GM18907 (cell line): ENCODE results near the gene SMIM15.

Experiments
- ATAC-seq: cut with Tn5 transposase; IDR thresholded peaks from one replicate; pipeline ENCODE4 v1.9.1; 2021; ENCODE audit warnings: mild to moderate bottlenecking, moderate library complexity; ENCODE audit not compliant: unreplicated experiment

Gene SMIM15

GRCh38 chr5:61160497-61160896 lies 1.8 kb downstream of the SMIM15 start:
- ATAC-seq = no peak

DNA sequence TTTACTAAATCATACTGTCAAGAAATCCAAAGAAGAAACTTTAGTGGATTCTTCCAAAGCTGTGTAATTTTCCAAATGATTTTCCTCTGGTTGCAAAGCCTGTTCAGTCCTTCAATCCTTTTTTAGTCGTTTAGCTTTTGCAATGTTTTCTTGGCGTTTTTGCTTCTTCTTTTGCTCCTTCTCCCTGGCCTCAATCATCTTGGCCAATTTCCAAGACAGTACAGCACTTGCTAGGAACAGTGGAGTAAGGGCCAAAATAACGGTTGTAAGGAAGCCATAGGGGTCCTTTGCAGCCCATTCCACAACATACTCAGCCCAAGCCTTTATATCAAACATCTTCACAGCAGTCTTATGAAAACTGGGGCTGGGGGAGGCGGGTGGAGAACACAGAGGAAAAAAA lies 2.4 kb downstream of the SMIM15 start:
- ATAC-seq = no peak

GRCh38 chr5:61159070-61159469 lies 3.2 kb downstream of the SMIM15 start:
- no peak for ATAC-seq

GRCh38 chr5:61151893-61152292 lies 10.4 kb downstream of the SMIM15 start:
- ATAC-seq = no peak

DNA sequence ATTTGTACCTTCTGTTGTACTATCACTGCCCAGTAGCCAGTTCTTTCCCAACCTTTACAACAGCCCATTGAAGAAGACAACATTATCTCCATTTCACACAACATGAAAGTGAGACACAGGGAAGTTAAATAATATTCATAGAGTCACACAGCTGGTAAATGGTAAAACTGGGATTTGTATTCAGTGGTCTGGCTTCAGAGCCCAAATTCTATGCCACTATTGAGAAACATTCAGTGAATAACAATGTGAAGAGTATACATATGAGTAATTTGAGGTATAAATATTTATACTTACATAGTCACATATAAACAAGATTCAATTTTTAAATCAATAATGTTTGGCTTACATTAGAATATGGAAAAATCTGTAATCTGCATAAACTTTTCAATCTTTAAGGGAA lies 13.8 kb downstream of the SMIM15 start:
- ATAC-seq = no peak

- ATAC-seq = no peak
Observed at GRCh38 chr5:61142811-61143210, 19.5 kb downstream of the SMIM15 start.

- ATAC-seq = no peak
Observed at GRCh38 chr5:61142391-61142790, 19.9 kb downstream of the SMIM15 start.

DNA sequence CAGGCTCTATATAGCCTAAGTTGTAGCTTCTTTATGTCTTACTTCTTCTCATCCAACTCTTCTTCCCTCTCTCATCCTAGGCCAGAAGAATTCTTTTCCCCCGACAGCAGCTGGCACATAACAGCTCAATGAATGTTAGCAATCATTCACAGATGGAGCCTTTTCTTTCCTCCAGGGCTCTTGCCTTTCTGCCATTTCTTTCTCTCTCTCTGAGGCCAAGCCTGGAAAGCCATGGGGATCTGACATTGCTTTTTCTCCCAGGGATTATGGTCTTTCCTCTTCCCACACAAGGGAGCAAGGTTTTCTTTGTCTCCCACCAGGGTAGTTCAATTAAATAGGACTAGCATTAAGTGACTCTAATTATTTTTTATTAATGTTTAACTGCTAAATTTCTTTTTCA lies 20.5 kb downstream of the SMIM15 start:
- ATAC-seq = no peak

DNA sequence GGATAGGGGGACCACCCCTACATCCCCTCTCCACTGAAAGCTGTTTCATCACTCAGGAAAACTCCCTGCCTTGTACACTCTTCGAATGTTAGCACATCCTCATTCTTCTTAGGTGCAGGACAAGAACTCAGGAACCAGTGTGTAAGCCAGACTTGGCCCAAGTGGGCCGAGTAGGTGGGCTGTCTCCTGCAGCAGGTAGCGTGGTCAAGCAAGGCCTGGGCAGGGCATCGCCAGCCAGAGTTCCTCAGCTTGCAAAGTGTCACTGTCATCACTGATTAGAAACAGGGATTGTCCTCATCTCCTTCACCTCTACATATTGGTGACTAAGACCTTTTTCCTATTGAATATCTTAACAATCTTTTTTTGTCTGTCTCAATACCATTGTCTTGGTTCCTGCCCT lies 22.3 kb downstream of the SMIM15 start:
- ATAC-seq = no peak

- ATAC-seq = no peak
Observed at GRCh38 chr5:61139094-61139873, 23.0 kb downstream of the SMIM15 start.

GRCh38 chr5:61137835-61138234 lies 24.4 kb downstream of the SMIM15 start:
- no peak for ATAC-seq

DNA sequence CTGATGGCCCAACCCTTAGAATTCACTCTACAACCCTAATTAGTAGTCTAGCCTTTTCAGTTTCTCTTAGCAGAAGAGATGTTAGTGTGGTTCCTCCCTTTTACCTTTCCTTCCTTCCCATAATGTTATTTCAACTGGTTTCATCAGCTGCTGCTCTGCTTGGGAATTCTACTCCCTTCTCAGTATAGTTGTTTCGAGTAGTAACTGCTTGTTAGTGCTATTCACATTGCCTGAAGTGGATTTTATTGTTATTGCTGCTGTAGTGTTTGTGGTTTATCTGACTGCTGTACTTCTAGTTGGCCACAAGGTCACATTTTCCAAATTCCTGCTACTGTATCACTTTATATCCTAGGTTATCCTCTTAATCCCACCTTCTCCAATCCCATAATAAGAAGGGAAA lies 29.7 kb downstream of the SMIM15 start:
- ATAC-seq = no peak

DNA sequence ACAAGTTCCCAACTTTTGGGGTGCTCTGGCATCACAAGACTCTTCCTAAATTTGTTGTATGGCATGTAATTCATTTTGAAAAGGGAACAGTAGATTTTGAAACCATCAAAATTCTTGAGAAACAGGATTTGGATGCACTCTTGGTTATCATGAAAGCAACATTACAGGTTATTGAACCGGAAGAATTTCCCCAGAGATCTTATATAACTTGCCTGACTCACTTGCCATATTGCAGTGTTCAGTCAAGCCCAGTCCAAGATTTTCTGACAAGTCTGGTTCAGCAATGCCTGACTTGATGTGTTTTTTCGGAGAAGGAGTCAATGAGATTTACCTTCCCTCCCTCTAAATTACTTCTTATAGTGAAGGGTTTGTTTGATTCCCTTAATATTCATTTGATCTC lies 32.0 kb downstream of the SMIM15 start:
- ATAC-seq = no peak

DNA sequence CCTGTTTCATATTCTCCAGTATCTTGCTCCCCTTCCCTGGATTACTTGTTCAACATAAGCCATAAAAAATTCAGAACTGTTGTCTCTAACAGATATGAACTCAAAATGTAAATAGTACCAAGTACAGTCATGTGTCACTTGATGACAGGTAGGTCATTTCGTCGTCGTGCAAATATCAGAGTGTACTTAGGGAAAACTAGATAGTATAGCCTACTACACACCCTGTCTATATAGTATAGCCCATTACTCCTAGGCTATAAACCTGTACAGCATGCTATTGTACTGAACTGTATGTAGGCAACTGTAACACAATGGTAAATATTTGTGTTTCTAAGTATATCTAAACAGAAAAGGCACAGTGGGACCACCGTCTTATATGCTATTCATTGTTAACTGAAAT lies 39.1 kb downstream of the SMIM15 start:
- ATAC-seq = no peak

DNA sequence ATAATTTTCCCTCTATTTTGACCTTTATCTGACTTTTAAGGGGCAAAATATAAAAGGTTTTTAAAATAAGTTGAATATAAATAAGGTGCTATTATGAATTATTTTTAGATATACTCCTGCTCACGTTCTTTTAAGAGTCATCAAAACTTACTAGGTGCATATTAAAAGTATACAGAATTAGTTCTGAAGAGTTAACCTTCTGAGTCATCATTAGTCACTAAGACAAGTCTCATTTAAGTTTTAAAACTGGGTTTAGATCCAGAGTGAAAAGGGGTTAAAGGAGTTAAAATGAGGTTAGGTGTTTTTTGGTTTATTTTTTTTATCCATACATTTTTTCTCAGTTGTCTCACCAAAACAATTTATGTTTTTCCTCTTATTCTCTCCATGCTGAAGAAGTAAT lies 41.7 kb downstream of the SMIM15 start:
- no peak for ATAC-seq

DNA sequence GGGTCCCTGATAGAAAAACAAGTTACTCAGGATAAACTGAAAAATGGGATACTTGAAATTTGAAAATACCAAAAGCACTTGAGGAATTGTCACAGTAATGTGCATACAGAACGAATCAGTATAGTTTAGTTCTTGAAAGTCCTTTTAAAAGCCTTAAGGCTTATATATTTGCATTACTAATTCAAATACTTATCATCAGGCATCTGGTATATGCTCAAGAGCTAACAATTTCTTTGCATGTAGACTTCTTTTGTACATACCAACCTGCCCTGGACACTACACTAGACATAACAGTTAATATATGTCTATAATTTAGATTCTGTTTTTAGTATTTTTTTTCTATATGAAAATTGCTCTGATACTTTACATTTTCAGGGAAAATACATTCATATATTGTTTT lies 43.2 kb downstream of the SMIM15 start:
- ATAC-seq = no peak

DNA sequence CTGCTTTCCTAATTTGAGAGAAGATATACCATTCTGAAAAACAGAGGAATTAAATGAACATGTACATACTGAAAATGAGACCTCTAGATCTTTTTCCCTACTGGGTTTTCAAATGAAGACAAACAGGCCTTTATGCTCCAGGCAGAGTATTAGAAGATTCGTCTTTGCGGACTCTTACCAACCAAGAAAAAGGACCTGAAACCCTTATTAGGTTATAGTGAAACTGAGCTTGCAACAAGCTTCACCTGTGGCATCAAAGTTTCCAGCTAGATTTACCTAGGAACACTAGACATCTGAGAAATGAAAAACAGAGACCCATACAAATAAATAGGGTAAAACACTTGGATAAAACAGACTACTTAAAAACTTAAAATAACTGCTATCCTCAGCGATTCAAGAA lies 46.3 kb downstream of the SMIM15 start:
- ATAC-seq = peak; percentile 70

DNA sequence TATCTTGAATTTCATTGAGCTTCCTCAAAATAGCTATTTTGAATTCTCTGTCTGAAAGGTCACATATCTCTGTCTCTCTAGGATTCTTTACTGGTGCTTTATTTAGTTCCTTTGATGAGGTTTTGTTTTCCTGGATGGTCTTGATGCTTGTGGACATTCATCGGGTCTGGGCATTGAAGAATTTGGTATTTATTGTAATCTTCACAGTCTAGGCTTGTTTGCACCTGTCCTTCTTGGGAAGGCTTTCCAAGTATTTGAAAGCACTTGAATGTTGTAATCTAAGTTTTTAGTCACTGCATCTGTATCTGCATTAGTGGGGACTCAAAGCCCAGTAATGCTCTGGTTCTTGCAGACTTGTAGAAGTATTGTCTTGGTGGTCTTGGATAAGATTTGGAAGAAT lies 47.8 kb downstream of the SMIM15 start:
- no peak for ATAC-seq
